GM23338 (cell line): ENCODE measurements around the gene NDUFA3. TPM values are rescaled to one million over a fixed set of nuclear protein-coding genes. Genes with fewer than 3 reads are reported as not detected.

ENCODE experiments used
- ATAC-seq: fragments of 200-7000 bp; cut with Tn5 transposase; 3 replicates; pipeline ENCODE4 v1.9.1; 2020
- DNase-seq: peaks from one replicate; pipeline ENCODE4 v3.0.0-alpha.2; 2015; ENCODE audit warnings: low spot score
- H2AFZ ChIP-seq: fragments of 200-600 bp; sonication (generic); 2 replicates; pipeline ENCODE4 v1.8.0; 2016; ENCODE audit warnings: antibody characterized with exemption, mild to moderate bottlenecking, moderate library complexity
- H3F3A ChIP-seq: fragments of 200-600 bp; sonication (generic); replicated peaks from 2 replicates; pipeline ENCODE4 v1.8.0; 2017; ENCODE audit warnings: antibody characterized with exemption, mixed run types, low read depth
- H3K27ac ChIP-seq: fragments of 200-600 bp; sonication (generic); 2 replicates; pipeline ENCODE4 v1.6.1; 2016; ENCODE audit warnings: low read depth
- H3K27me3 ChIP-seq: fragments of 200-600 bp; sonication (generic); 2 replicates; pipeline ENCODE4 v1.8.0; 2016; ENCODE audit warnings: mild to moderate bottlenecking, mixed run types, moderate library complexity; ENCODE audit not compliant: insufficient read depth
- H3K36me3 ChIP-seq: fragments of 200-600 bp; sonication (generic); 2 replicates; pipeline ENCODE4 v1.8.0; 2016; ENCODE audit warnings: mild to moderate bottlenecking; ENCODE audit not compliant: insufficient read depth
- H3K4me1 ChIP-seq: fragments of 200-600 bp; sonication (generic); 2 replicates; pipeline ENCODE4 v1.8.0; 2016; ENCODE audit warnings: mild to moderate bottlenecking, moderate library complexity; ENCODE audit not compliant: insufficient read depth
- H3K4me2 ChIP-seq: fragments of 200-600 bp; sonication (generic); 2 replicates; pipeline ENCODE4 v1.7.1; 2017; ENCODE audit warnings: mixed run types
- H3K4me3 ChIP-seq: fragments of 200-600 bp; sonication (generic); 2 replicates; pipeline ENCODE4 v1.6.1; 2016; ENCODE audit warnings: mixed run types
- H3K79me2 ChIP-seq: fragments of 200-600 bp; sonication (generic); replicated peaks from 2 replicates; pipeline ENCODE4 v1.8.0; 2017; ENCODE audit warnings: mild to moderate bottlenecking; ENCODE audit not compliant: insufficient read depth
- H3K9me2 ChIP-seq: fragments of 200-600 bp; sonication (generic); 2 replicates; pipeline ENCODE4 v1.8.0; 2017; ENCODE audit not compliant: insufficient read depth
- H4K20me1 ChIP-seq: fragments of 200-600 bp; sonication (generic); replicated peaks from 2 replicates; pipeline ENCODE4 v1.8.0; 2017; ENCODE audit warnings: mild to moderate bottlenecking; ENCODE audit not compliant: insufficient read depth
- H3K27ac Mint-ChIP-seq: 2 replicates; pipeline ENCODE4 v1.8.0; 2020; ENCODE audit warnings: inconsistent platforms, mild to moderate bottlenecking, moderate library complexity, mixed read lengths
- H3K27me3 Mint-ChIP-seq: 3 replicates; pipeline ENCODE4 v1.8.0; 2022; ENCODE audit warnings: low read depth, mild to moderate bottlenecking, moderate library complexity, mixed read lengths, inconsistent platforms; ENCODE audit not compliant: insufficient read depth, poor library complexity
- H3K36me3 Mint-ChIP-seq: 3 replicates; pipeline ENCODE4 v1.8.0; 2021; ENCODE audit warnings: low read depth, mild to moderate bottlenecking, inconsistent platforms, moderate library complexity, mixed read lengths
- H3K4me1 Mint-ChIP-seq: 3 replicates; pipeline ENCODE4 v1.8.0; 2020; ENCODE audit warnings: mild to moderate bottlenecking, inconsistent platforms, mixed read lengths
- H3K4me3 Mint-ChIP-seq: 3 replicates; pipeline ENCODE4 v1.8.0; 2021; ENCODE audit warnings: moderate library complexity, mild to moderate bottlenecking, inconsistent platforms, mixed read lengths
- H3K9me3 Mint-ChIP-seq: 3 replicates; pipeline ENCODE4 v1.8.0; 2020; ENCODE audit warnings: moderate library complexity, mild to moderate bottlenecking, inconsistent platforms, mixed read lengths
- CREB1 ChIP-seq: fragments of 250-450 bp; sonication (Bioruptor Pico); IDR thresholded peaks from 2 replicates; pipeline ENCODE4 v1.5.0; 2020; ENCODE audit warnings: low read depth, mild to moderate bottlenecking, moderate library complexity
- CTCF ChIP-seq, 2 experiments: fragments of 200-600 bp in 1 of 2; sonication (generic) in 1 of 2; conservative IDR thresholded peaks; 2 replicates each; pipeline versions ENCODE4 v1.5.1 to v1.6.1; 2016 to 2017; ENCODE audit warnings: antibody characterized with exemption in 2 of 2, low read depth in 2 of 2, mild to moderate bottlenecking in 2 of 2, moderate library complexity in 1 of 2
- EZH2phosphoT487 ChIP-seq: fragments of 200-600 bp; sonication (generic); IDR thresholded peaks from one replicate; pipeline ENCODE4 v1.8.1; 2018; ENCODE audit warnings: antibody characterized with exemption; ENCODE audit not compliant: unreplicated experiment
- JUNB ChIP-seq: IDR thresholded peaks from one replicate; pipeline ENCODE4 v1.6.1; 2016; ENCODE audit warnings: antibody characterized with exemption; ENCODE audit not compliant: unreplicated experiment
- NANOG ChIP-seq: IDR thresholded peaks from 2 replicates; pipeline ENCODE4 v1.6.1; 2016; ENCODE audit warnings: antibody characterized with exemption, borderline replicate concordance
- POLR2AphosphoS5 ChIP-seq: IDR thresholded peaks from 2 replicates; pipeline ENCODE4 v1.6.1; 2016; ENCODE audit warnings: antibody characterized with exemption, low read depth
- ZNF114 ChIP-seq: fragments of 250-450 bp; sonication (Bioruptor Pico); IDR thresholded peaks from 2 replicates; pipeline ENCODE4 v1.5.0; 2020; ENCODE audit warnings: mild to moderate bottlenecking, moderate library complexity
- ZNF331 ChIP-seq: fragments of 250-450 bp; sonication (Bioruptor Pico); IDR thresholded peaks from 2 replicates; pipeline ENCODE4 v1.5.0; 2020; ENCODE audit warnings: low read depth, mild to moderate bottlenecking, moderate library complexity
- polyA plus RNA-seq: library from polyadenylated mRNA; unstranded; fragments of >200 nt; fragmentation: Nextera tagmentation; extraction: Ambion mirVana; gene quantifications from 2 replicates; pipeline ENCODE4 v1.2.1, GENCODE V29; 2016
- total RNA-seq: library from RNA; depleted of rRNA; stranded (reverse); fragments of >200 nt; shearing (Covaris generic); gene quantifications from 2 replicates; pipeline ENCODE4 v1.2.3, GENCODE V29; 2014
- TF ChIP-seq, protein P1 (sequence below): IDR thresholded peaks from 2 replicates; pipeline ENCODE4 v1.6.1; 2016; ENCODE audit warnings: antibody characterized with exemption
- TF ChIP-seq, protein P2 (sequence below): IDR thresholded peaks from one replicate; pipeline ENCODE4 v1.6.1; 2018; ENCODE audit warnings: antibody characterized with exemption; ENCODE audit not compliant: unreplicated experiment

NDUFA3 gene
- total and polyA plus RNA-seq, 2 experiments from 2014 or later, result 28.4 to 691 TPM

GRCh38 chr19:54133957-54134590 is 31.4 kb downstream of the NDUFA3 start (continued):
- TF ChIP-seq JUNB, result no peak
- no peak for TF ChIP-seq NANOG
- no peak for TF ChIP-seq POLR2AphosphoS5
- TF ChIP-seq, protein P1, sequence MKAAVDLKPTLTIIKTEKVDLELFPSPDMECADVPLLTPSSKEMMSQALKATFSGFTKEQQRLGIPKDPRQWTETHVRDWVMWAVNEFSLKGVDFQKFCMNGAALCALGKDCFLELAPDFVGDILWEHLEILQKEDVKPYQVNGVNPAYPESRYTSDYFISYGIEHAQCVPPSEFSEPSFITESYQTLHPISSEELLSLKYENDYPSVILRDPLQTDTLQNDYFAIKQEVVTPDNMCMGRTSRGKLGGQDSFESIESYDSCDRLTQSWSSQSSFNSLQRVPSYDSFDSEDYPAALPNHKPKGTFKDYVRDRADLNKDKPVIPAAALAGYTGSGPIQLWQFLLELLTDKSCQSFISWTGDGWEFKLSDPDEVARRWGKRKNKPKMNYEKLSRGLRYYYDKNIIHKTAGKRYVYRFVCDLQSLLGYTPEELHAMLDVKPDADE, result no peak
- no peak for TF ChIP-seq ZNF114

DNA sequence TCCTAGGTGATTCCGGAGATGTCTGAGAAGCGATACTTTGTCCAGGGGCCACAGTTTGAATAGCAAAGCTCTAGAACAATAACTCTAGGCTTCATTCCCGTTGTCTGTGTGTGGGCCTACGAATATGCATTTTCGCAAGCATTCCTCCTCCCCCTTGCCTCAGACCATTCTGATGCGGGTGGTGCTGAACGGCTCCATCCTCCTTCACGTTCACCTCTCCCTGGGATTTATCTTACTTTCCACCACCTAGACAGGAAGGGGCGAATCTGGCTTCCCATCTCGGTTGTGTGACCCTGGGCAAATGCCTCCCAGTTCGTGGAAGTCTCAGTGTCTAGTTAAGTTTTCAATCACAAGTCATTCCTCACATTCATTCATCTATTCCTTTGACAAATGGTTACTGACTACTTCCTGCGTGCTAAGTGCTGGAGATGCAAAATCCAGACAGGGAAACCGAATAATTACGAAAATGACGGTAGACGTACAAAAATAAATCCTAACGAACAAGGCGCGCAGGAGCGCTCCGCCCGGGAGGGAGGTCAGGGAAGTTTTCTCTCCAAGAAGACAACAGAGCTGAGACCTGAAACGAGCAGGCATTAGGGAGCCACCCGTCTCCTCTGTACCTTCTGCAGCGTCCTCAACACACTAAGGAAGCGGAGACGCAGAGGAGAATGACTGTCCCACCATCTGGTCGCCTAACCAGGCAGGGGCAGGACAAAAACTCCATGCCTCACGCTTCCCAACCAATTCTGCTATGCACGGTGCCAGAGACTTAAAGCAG is 33.6 kb downstream of the NDUFA3 start:
- H3K9me2 ChIP-seq, result no peaks in the 10 kb centered on the region
- TF ChIP-seq NANOG, result no peak
- no peak for TF ChIP-seq EZH2phosphoT487
- no peak for TF ChIP-seq ZNF114
- no peak for TF ChIP-seq CREB1 (CRISPR knock-in tag)
- TF ChIP-seq CTCF (conservative IDR thresholded peaks at IDR 0.05; ENCODE audit: low read depth in 2 of 2), result no peak
- TF ChIP-seq, protein P1, result no peak
- TF ChIP-seq, protein P2, sequence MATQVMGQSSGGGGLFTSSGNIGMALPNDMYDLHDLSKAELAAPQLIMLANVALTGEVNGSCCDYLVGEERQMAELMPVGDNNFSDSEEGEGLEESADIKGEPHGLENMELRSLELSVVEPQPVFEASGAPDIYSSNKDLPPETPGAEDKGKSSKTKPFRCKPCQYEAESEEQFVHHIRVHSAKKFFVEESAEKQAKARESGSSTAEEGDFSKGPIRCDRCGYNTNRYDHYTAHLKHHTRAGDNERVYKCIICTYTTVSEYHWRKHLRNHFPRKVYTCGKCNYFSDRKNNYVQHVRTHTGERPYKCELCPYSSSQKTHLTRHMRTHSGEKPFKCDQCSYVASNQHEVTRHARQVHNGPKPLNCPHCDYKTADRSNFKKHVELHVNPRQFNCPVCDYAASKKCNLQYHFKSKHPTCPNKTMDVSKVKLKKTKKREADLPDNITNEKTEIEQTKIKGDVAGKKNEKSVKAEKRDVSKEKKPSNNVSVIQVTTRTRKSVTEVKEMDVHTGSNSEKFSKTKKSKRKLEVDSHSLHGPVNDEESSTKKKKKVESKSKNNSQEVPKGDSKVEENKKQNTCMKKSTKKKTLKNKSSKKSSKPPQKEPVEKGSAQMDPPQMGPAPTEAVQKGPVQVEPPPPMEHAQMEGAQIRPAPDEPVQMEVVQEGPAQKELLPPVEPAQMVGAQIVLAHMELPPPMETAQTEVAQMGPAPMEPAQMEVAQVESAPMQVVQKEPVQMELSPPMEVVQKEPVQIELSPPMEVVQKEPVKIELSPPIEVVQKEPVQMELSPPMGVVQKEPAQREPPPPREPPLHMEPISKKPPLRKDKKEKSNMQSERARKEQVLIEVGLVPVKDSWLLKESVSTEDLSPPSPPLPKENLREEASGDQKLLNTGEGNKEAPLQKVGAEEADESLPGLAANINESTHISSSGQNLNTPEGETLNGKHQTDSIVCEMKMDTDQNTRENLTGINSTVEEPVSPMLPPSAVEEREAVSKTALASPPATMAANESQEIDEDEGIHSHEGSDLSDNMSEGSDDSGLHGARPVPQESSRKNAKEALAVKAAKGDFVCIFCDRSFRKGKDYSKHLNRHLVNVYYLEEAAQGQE, result no peak
- no peak for TF ChIP-seq ZNF331 (CRISPR knock-in tag)
- TF ChIP-seq JUNB, result no peak
- no peak for TF ChIP-seq POLR2AphosphoS5
- ATAC-seq (peak; percentile 0; the same call in 1 of the 3 replicates), DNase-seq (peak; percentile 61)
- Mint-ChIP-seq H3K27ac (peak overlapping the region; percentile 93), H3K9me3 (peaks cover 7% of the 10 kb centered on the region), H3K4me3 (peak overlapping the region; percentile 86), H3K27me3 (peaks cover 20% of the 10 kb centered on the region), H3K4me1 (peaks cover 33% of the 10 kb centered on the region), H3K36me3 (peaks cover 30% of the 10 kb centered on the region)
- peaks cover 33% of the 10 kb centered on the region for H3K79me2 ChIP-seq
- peak overlapping the region; percentile 79 for H3K4me3 ChIP-seq
- peak overlapping the region; percentile 93 for H3K4me2 ChIP-seq
- peaks cover 13% of the 10 kb centered on the region for H3F3A ChIP-seq
- peaks cover 7% of the 10 kb centered on the region for H3K4me1 ChIP-seq
- no peaks in the 10 kb centered on the region for H3K36me3 ChIP-seq
- H3K27me3 ChIP-seq, result no peaks in the 10 kb centered on the region
- H3K27ac ChIP-seq, result peak overlapping the region; percentile 29
- H4K20me1 ChIP-seq, result peaks cover 27% of the 10 kb centered on the region
- H2AFZ ChIP-seq, result peak overlapping the region; percentile 0; the same call in 1 of the 2 replicates
